K562 (cell line): Measurements from ENCODE around the gene ABHD12.

ENCODE experiments used
- FOS ChIP-seq: IDR thresholded peaks from 3 replicates; pipeline ENCODE4 v1.6.1; 2011; ENCODE audit not compliant: insufficient read length; ENCODE audit errors: extremely low read depth
- HSF4 ChIP-seq: fragments of 250-450 bp; sonication (Bioruptor Pico); IDR thresholded peaks from 2 replicates; pipeline ENCODE4 v2.1.2; 2022; ENCODE audit warnings: mild to moderate bottlenecking, moderate library complexity, borderline replicate concordance
- SAP30 ChIP-seq: fragments of 200-600 bp; sonication (generic); IDR thresholded peaks from 2 replicates; pipeline ENCODE4 v1.6.1; 2012; ENCODE audit warnings: borderline replicate concordance, low read depth, mild to moderate bottlenecking, moderate library complexity, low read length, control low read depth, inconsistent platforms; ENCODE audit not compliant: insufficient read depth, poor library complexity, severe bottlenecking
- ZNF146 ChIP-seq: IDR thresholded peaks from one replicate; pipeline ENCODE4 v1.6.1; 2018; ENCODE audit warnings: missing compliant biosample characterization; ENCODE audit not compliant: unreplicated experiment

DNA sequence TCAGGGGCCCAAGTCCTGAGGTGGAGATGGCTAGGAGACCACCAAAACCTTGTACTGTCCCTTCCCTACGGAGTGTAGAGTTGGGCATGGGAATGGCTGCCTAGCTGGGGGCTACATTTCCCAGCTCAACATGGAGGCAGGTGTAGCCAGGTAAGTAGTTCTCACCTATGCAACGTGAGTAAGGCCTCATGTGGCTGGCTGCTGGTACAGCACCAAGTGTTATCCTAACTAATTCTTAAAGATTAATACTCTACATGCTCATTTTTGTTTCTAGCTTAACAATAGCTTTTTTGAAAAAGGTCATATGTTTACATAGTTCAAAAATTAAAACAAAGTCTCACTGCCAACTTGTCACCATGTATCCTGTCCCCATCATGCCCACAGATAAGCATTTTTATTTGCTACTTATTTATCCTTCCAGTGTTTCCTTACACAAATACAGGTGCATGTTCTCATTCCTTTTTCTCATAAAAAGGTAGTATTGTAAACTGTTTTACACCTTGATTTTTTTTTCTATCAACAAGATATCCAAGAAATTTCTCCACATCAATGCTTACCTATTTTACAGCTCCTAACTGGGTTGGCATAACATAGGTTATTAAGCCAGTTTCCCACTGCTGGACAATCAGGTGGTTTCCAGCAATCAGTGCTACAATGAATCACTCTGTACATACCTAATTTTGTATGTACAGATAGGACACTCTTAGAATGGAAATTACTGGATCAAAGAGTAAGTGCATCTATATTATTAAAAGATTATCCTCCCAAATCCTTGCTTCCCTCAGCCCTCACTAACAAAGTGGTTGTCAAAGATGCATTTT is 25.5 kb downstream of the ABHD12 start:
- TF ChIP-seq SAP30 (no peak), ZNF146 (CRISPR knock-in tag) (no peak), FOS (no peak), HSF4 (CRISPR knock-in tag) (no peak)
